GM19452 (cell line): ENCODE measurements around the gene WDR35.
"Not testable (repeated sequence)": the region's sequence is repeated elsewhere in the genome, so short reads cannot be mapped to it uniquely, and the experiment has no call there.

Source experiments
- ATAC-seq: cut with Tn5 transposase; IDR thresholded peaks from one replicate; pipeline ENCODE4 v1.9.1; 2021; ENCODE audit not compliant: unreplicated experiment

WDR35 gene

GRCh38 chr2:19943189-19943588, 46.7 kb downstream of the WDR35 start:
- ATAC-seq: no peak

- ATAC-seq: no peak
These were observed 47.7 kb downstream of the WDR35 start for GRCh38 chr2:19942199-19942598.

- no peak for ATAC-seq
These were observed 52.9 kb downstream of the WDR35 start for GRCh38 chr2:19937004-19937403.

GRCh38 chr2:19936203-19936602, 53.7 kb downstream of the WDR35 start:
- ATAC-seq: no peak

GRCh38 chr2:19933351-19933981, 56.4 kb downstream of the WDR35 start:
- no peak for ATAC-seq

GRCh38 chr2:19932928-19933327, 57.0 kb downstream of the WDR35 start:
- no peak for ATAC-seq

GRCh38 chr2:19929226-19929625, 60.7 kb downstream of the WDR35 start:
- no peak for ATAC-seq

- ATAC-seq: not testable (repeated sequence)
These were observed 62.1 kb downstream of the WDR35 start for GRCh38 chr2:19927816-19928215.

- not testable (repeated sequence) for ATAC-seq
These were observed 65.4 kb downstream of the WDR35 start for GRCh38 chr2:19924526-19924925.

GRCh38 chr2:19922188-19922587, 67.7 kb downstream of the WDR35 start:
- ATAC-seq: not testable (repeated sequence)

- no peak for ATAC-seq
These were observed 73.4 kb downstream of the WDR35 start for GRCh38 chr2:19916385-19916950.

- ATAC-seq: no peak
These were observed 75.5 kb downstream of the WDR35 start for GRCh38 chr2:19914266-19914975.

- ATAC-seq: no peak
These were observed 77.9 kb downstream of the WDR35 start for GRCh38 chr2:19911808-19912509.

- ATAC-seq: peak; percentile 6
These were observed 87.6 kb downstream of the WDR35 start for GRCh38 chr2:19902216-19902740.

GRCh38 chr2:19901442-19902215, 88.3 kb downstream of the WDR35 start, which contains the start of gene TTC32:
TTC32 (minus strand) TSS chr2:19901983; CDS start chr2:19901854, 129 bp downstream.
- peak; percentile 91 for ATAC-seq

GRCh38 chr2:19900931-19901441, 88.9 kb downstream of the WDR35 start:
- peak; percentile 6 for ATAC-seq

GRCh38 chr2:19899985-19900930, 89.6 kb downstream of the WDR35 start:
- peak; percentile 20 for ATAC-seq

- no peak for ATAC-seq
These were observed 91.1 kb downstream of the WDR35 start for GRCh38 chr2:19898592-19899329.
